GM21825 (cell line): ENCODE data around the gene RNF4.
A peak's percentile ranks its signal among the peaks of the same experiment; 100 is the strongest.

Experiments
- ATAC-seq: cut with Tn5 transposase; IDR thresholded peaks from one replicate; pipeline ENCODE4 v1.9.1; 2021; ENCODE audit warnings: mild to moderate bottlenecking, moderate library complexity; ENCODE audit not compliant: unreplicated experiment

Gene RNF4

DNA sequence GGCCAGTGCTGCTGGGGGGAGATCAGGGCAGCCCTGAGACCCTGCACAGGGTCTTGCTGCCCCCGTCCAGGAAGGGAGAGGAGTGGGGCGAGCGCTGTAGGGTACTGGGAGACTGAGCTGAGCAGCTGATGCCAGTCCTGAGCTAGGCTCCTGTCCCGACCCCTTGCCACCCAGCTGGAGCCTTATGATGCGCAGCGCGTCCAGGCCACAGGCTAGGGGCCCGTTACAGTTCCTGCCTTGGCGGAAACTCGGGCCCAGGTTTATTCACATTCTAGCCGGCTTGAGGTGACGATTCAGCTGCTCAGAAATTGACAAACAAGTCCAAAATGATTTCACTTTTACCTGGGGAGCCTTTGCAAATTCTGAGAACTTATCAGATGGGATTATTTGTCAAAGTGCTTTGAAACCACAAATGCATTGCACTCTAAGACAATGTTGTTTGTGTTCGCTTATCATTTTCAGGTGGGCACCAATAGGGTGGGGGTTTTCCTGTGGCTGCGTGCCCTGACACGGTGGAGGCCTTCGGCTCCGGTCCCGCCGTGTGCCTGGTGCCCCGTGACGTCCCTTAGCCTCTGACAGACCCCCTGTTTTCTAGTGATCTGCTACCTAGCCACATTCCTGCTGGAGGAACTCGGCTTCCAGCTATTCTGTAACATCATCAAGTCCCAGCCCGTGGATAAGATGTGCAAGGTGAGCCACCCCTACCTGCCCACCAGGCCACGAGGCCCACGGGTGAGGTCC, 31.3 kb upstream of the RNF4 start:
- no peak for ATAC-seq

DNA sequence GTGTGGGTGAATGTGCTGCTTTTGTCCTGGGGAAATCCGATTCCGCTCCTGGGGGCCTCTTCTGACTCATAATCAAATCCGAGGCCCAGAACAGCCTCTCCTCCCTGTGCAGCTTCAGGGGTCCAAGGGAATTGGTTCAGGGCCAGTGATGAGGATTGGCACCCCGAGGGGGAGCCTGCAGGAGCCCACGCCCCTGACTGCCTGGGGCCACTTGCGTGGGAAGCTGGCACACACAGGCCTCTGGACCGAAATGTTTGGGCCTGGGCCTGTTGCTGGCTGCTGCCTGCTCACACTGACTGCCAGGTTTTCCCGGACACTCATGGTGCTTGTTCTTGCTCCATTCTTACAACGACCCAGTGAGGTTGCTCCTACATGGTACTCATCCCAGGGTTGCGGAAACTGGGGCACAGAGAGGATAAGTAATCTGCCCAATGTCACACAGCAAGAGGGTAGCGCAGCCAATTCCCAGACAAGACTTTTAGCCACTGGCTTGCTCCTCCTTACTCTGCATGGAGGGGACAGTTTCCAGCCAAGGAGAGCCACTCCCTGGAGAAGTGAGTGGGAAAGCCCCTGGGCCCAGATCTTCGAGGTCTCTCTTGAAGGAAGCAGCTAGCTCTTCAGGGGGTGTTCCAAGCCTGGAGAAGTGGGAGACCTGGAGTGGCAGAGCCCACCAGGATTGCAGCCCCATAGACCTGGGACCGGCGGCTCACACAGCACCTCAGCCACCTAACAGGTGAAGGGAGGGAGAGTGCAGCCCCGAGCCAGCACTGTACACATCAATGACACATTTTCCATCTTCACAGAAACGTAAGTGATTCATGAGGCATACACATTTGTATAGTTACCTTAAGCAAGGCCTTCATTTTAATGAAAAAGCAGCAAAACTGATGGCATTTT, 29.8 kb upstream of the RNF4 start:
- no peak for ATAC-seq

DNA sequence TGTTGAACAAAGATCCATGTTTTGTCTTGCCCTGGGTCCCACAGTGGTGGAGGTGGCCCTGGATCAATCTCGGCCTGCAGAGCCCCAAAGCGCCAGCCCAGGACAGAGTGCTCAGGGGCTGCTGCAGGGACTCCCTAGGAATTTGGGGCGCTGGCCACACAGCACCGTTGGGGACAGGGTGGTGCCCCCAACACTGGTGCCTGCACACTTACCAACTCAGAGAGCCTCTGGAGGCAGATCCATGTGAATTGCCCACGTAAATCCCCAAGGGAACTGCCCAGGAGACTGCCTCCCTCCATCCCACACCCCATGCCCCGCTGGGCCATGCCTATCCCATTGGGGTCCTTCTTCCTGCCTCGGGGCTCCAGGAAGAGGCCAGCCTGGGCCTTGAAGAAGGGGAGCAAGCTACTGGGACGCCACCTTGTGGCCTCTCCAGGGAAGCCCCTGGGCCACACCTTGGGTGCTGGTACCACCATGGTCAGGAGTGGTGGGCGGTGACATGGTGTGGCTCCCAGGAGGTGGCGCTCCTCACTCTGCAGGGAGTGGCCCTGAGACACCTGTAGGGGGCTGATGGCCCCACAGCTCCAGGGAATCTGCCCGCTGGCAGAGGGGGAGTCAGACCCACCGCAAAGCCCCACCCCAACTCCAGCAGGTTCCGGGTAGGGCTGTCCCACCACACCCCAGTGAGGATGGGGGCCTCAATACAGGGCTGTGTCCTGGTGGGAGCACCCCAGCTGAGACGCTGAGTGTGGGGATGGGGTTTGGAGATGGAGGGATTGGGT, 27.3 kb upstream of the RNF4 start:
- ATAC-seq = peak; percentile 75

DNA sequence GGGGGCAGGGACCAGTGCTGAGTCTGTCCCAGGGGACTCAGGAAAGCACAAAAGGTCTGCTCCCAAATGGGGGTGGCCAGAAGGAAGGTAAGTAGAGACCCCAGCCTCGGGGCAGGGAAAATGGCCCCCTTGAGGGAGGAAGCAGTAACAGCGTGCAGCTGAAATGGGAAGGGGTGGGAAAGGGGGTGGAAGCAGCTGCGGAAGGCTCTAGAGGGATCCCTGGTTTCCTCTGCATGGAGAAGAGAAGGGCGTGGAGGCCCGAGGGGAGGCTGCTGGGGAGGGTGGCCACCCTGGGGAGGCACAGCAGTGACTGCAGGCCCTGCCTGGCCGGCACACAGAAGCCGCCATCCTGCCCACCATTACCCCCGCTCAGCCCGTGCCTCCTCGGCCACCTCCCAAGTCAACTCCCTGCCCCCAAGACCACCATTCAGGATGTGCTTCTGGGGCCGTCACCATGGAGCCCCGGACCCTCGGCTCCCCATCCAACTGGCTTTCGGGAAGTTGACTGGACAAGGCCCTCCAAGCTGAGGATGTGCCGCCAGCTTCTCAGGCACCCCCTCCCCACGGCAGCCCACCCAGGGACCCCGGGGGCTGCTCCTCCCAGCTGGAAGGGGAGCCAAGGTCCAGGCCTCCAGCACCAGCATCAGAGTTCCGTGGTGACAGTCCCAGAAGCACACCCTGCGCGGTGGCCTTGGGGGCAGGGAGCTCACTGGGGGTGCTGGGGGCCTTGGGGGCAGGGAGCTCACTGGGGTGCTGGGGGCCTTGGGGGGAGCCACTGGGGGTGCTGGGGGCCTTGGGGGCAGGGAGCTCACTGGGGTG, 26.5 kb upstream of the RNF4 start:
- ATAC-seq = no peak

DNA sequence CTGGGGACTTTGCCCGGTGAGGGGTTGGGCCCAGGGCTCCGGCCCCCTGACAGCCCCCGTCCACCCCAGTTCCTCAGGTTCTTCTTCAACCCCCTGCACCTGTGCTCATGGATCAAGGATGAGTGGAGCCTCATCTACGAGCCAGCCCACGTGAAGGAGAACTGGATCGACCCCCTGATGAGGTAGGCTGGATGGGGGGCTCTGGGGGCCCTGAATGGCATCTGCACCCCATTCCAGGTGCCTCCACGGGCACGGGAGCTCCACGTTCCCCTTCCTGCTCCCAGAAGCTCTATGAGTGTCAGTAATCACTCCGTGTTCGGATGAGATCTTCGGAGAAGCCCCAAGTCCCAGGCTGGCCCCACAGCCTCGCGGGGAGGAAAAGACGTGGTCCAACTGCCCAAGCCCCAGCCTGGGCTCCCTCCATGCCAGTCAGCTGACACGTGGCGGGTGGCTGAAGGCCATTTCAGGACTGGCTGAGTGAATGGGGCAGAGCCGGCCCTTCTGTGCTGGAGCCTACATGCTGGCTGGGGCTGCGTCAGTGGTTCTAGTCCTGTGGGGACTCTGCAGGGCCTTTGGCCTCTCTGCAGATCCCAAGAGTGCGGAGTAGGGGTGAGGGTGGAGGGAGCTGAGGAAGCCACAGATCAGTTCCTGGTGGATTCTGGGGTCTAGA, 25.7 kb upstream of the RNF4 start:
- no peak for ATAC-seq

DNA sequence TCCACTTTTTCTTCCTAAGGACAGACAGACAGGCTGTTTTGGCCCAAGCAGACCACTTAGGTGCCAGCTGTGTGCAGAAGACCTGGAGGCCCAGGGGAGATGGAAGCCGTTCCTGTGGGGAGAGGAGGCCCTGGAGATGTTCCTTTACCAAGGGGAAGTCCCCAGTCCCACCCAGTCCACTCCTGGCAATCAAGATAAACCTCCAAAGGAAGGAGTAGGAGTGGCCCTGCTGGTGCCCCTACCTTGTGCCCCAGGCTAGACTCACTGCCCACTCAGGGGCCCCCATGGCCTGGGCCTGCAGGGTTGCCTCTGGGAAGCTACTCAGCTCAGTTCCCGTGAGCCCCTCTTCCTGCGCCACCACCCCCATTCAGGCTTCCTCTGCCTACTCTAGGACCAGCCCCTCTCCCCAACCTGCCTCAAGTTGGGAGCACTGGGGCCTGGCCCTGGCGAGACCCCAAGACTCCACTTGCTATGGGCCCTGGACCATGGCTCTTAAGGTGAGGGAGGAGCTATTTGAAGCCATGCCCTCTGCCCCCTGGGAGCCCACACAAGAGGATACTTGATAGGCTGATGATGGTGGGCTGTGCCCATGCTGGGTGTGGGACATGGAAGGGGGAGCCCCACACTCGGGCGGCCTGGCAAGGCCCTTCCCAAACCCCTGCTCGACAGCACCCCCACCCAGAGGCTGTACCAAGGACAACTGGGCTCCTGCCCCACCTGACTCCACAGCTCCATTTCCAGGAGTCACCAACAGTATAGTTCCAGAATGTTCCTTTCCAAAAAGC, 24.8 kb upstream of the RNF4 start:
- no peak for ATAC-seq

DNA sequence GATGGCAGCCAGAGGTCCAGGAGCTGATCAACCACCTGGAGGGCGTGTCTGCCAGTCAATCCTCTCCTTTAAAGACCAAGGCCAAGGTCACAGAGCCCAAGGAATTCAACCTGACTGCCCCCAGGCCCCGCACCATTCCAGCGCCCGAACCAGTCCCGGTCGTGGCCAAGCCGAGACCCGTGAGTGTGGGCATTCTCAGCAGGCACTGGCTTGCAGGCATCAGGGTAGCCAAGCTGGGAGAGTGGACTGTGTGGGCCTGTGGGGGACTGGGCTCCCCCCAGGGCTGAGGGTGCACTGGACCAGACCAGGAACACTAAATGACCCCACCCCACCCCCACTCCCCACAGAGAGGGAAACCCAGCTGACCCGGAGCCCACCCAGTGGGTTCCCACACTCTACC, 23.8 kb upstream of the RNF4 start:
- no peak for ATAC-seq

DNA sequence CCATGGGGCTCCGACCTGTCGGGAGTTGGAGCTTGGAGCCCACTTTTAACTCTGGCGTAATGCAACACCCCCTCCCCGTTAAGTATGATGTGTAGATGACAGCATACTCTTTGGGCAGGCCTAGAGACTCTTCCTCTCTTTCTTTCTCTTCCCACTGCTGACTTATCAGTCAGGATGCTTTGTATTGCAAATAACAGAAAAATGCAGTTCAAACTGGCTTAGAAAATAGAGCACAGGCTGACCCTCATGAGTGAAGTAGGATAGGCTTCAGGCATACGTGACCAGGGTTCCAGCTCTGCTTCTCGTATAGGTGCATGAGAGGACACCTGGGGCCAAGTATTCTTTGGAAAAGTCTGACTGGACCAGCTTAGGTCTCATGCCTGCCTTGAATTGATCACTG, 23.3 kb upstream of the RNF4 start:
- no peak for ATAC-seq

DNA sequence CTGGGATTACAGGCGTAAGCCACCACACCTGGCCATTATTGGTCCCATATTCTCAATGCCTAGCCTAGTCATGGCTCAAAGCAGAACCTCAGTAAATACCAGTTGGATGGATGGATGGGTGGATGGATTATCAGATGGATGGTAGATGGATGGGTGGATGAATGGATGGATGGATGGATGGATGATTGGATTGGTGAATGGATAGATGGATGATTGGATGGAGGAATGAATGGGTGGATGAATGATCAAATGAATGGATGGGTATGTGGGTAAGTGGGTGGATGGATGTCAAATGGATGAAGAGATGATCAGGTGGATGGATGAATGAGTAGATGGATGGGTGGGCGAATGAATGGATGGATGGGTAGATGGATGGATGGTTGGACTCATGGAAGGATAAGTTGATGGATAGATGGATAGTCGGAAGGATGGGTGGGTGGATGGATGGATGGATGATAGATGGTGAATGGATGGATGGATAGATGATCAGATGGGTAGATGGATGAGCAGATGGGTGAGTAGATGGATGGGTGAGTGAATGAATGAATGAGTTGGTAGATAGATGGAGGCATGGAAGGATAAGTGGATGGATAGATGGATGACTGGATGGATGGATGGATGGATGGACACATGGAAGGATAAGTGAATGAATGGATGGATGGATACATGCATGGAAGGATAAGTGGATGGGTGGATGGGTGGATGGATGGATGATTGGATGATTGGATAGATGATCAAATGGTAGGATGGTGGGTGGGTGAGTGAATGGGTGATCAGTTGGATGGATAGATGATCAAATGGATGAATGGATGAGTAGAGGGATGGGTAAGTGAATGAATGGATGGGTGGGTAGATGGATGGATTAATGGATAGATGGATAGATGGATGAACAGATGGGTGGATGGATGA, 22.0 kb upstream of the RNF4 start:
- ATAC-seq = no peak

DNA sequence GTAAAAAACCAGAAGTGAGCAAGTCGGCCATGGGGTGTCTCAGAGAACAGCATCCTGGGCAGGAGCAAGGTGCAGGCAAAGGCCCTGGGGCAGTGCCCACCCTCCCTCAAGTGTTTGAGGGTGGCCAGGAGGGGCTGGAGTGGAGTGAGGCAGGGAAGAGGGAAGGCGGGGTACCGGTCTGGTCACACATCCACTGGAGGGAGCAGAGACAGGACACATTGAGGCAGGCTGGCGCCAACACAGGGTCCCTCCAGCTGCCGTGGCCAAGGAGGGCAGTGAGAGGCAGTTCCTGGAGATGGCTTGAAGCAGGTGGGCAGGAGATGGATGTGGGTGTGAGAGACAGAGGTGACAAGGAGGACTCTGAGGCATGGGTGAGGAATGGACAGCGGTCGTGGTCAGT, 20.3 kb upstream of the RNF4 start:
- no peak for ATAC-seq

DNA sequence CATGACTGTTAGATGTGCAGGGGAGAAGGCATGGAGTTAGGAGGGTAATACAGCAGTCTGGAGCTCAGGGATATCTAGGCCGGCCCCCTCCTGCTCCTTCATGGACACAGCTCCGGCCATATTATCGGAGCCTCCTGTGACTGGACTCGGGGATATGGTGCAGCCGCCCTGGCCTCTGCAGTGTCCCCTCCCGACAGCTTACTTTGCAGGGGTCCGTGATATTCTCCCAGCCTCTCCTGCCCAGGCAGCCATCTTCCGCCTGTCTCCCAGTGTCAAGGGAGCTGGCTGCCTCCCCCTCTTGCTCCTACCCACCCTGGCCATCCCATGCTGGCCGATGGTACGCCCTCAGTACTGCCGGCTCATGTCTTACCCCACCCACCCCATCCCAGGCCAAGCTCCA, 19.9 kb upstream of the RNF4 start:
- ATAC-seq = no peak

DNA sequence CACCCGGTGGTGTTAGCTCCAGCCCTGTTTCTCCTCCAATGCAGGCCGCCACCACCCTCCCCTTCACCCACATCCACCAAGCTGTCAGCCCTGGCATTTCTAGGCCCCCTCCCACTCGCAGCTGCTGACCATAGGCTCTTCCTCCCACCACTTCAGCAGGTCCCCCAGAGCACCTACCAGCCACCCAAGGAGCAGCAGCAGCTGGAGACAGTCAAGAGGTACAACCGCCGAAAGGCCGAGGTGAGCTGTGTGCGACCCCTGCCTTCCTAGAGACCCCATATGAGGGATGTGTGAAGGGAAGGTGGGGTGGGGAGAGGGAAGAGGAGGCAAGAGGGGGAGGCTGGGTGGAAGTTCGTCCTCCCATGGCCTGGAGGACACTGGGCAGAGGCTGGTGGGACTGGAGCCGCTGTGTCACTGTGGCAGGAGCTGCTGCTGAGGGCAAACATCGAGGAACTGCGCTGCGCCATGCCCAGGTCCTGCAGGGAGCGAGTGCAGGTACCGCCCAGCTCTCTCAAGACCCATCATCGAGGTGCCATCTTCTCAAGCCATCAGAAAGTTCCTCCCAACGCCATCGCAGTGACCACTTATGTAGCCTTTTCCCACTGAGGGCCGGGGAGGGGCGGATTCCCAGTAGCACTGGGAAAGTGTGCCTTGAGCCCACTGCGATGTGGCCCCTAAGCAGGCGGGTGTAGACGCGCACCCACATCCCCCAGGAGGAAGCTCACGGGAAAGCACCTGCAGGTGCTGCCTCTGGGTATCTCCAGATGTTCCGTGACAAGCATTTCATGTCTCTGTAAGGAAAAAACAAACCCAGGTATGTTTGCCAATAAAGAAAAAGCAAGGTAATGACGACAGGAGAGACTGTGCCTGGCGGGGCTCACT, 19.2 kb upstream of the RNF4 start:
- no peak for ATAC-seq

DNA sequence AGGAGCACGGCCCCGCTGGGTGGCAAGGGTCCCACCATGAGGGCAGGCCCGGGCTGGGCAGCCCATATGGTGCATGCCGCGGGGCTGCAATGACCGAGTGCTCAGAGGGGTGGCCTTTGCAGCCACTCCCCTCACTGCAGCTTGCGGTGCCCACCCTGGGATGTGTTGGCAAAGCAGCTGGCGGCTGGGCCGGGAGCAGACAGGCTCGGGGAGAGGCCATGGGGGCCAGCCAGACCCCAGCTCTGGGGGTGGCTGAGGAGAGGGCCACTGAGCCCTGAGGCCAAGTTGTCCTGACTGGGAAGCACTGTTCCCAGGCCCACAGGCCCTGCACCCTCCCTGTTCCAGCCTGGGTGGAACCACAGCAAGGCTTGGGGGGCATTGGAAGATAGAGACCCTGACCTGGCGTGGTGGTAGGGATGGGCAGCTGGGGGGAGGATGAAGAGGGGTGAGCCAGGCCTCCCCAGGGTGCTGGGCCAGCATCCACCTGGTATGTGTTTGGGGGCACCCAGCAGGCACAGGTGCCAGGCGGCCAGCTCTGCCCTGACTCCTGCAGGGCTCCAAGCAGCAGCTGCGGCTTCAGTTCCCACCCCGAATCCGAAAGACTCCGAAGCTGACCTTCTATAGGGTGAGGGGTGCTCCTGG, 18.4 kb upstream of the RNF4 start:
- ATAC-seq = no peak

DNA sequence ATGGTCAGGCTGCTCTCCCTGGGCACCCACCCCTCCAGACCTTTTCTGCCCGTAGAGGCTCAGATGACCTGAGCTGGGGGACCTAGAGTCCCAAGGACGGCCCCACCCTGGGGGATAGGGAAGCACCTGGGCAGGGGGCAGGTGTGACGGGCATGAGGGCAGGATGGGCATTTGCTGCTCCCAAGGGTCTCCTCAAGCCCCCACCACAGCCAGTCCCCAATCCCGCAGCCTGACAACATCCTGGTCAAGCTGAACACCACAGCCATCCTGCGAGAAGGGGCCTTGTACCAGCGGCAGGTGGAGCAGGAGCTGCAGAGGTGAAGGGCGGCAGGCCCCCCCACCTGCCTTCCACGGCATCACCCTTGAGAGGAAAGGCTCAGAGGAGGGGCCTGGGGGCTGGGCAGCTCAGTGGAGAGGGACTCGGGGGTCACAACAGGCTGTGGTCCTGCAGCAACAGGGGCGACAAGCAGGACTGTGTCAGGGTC, 17.8 kb upstream of the RNF4 start:
- no peak for ATAC-seq

DNA sequence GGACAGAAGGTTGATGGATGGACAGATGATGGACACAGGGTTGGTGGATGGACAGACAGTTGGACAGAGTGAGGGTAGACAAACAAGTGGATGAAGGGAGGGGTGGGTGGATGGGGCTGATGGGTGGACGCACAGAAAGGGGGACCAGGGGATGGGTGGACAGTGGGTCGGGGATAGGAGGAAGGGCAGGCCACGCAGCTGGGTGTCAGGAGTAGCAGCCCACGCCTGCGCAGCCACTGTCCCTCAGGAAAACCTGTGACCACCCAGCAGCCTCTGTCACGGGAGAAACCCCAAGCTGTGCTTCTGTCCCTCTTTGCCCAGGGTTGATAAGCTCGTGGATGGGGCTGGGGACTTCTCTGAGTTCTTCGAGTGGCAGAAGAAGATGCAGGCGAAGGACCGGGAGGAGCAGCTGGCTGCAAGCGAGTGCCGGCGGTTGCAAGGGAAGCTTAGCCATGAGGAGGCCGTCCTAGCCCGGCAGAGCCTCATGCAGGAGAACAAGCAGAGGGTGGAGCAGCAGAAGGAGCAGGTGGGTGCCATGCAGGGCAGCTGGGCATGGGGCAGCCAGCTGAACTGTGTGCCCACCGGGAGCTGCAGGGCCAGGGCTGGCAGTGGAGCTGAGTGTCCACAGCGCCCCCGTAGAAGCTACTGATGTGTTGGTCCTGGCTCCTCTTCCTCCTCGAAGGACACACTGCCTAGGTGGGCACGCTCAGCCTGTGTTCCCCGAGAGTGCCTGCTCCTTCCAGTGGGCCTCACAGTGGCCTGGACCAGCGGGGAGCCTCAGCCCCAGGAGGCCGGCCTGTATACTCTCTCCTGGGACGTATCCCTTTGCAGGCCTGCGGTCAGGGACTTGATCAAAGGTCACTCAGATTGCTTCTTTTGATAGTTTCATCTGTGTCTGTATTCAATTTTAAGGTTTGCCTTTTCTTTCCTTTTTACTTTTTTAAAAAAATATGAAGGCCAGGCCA, 16.8 kb upstream of the RNF4 start:
- no peak for ATAC-seq
